ENCODE data around the gene SNAP47.

SNAP47 gene

GRCh38 chr1:227794817-227795192 is 59.6 kb downstream of the SNAP47 start:
- no peak for DNase-seq (ENCODE audit: low read depth in 1 of 2, low spot score in 1 of 2)
- TF ChIP-seq JUND (IDR thresholded peaks at IDR 0.05; ENCODE audit: low read depth) = no peak
- in situ Hi-C loops (cut with HindIII; ENCODE audit: low pct_unique_long_range_greater_than_20kb, low sequenced_read_pairs) = no loop called here

- no peak for TF ChIP-seq JUND (IDR thresholded peaks at IDR 0.05; ENCODE audit: low read depth)
- no peak for DNase-seq (ENCODE audit: low read depth in 1 of 2, low spot score in 1 of 2)
- in situ Hi-C loops (cut with HindIII; ENCODE audit: low pct_unique_long_range_greater_than_20kb, low sequenced_read_pairs) = no loop called here
These were observed 60.5 kb downstream of the SNAP47 start for GRCh38 chr1:227795732-227796131.

GRCh38 chr1:227796359-227796915 is 61.2 kb downstream of the SNAP47 start:
- in situ Hi-C loops (cut with HindIII; ENCODE audit: low pct_unique_long_range_greater_than_20kb, low sequenced_read_pairs) = no loop called here
- no peak for DNase-seq (ENCODE audit: low read depth in 1 of 2, low spot score in 1 of 2)
- TF ChIP-seq JUND (IDR thresholded peaks at IDR 0.05; ENCODE audit: low read depth) = no peak

GRCh38 chr1:227797144-227797543 is 61.9 kb downstream of the SNAP47 start:
- no peak for DNase-seq (ENCODE audit: low read depth in 1 of 2, low spot score in 1 of 2)
- TF ChIP-seq JUND (IDR thresholded peaks at IDR 0.05; ENCODE audit: low read depth) = no peak
- in situ Hi-C loops (cut with HindIII; ENCODE audit: low pct_unique_long_range_greater_than_20kb, low sequenced_read_pairs) = no loop called here

GRCh38 chr1:227797625-227798024 is 62.4 kb downstream of the SNAP47 start:
- DNase-seq (ENCODE audit: low read depth in 1 of 2, low spot score in 1 of 2) = no peak
- in situ Hi-C loops (cut with HindIII; ENCODE audit: low pct_unique_long_range_greater_than_20kb, low sequenced_read_pairs) = no loop called here
- no peak for TF ChIP-seq JUND (IDR thresholded peaks at IDR 0.05; ENCODE audit: low read depth)

DNA sequence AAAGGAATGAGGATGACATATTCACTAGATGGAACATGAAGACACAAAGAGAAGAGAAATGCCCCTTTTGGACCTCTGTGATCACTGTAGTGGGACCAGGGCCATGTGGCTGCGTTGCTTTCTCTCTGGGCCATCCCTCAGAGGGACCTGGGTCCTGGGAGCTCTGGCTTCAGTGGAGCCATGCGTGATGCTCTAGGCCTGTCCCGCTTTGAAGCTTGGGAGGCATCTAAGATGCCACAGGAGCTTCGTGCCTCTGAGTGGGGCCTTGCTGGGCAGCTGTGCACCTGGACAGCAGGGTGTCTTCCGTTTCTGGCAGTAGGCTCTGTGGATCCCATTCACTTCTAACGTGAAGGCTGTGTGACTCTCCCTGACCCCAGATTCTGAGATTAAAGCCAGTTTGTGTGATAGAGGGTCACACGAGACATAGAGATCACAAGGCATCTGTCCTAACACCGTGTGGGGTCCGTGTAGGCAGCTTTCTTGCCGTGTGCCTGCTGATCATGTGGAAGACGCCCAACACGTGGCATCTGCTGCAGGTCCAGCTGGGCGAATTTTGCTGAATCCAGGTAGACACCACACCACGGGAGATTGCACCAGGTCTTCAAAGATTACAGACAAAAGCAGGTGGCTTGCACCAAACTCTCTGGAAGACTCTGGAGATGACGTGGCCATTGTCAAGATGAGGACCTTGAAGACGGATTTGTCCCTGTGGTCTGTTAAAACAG is 63.0 kb downstream of the SNAP47 start:
- no peak for DNase-seq (ENCODE audit: low read depth in 1 of 2, low spot score in 1 of 2)
- in situ Hi-C loops (cut with HindIII; ENCODE audit: low pct_unique_long_range_greater_than_20kb, low sequenced_read_pairs) = no loop called here
- no peak for TF ChIP-seq JUND (IDR thresholded peaks at IDR 0.05; ENCODE audit: low read depth)

GRCh38 chr1:227799756-227800155 is 64.5 kb downstream of the SNAP47 start:
- TF ChIP-seq JUND (IDR thresholded peaks at IDR 0.05; ENCODE audit: low read depth) = no peak
- DNase-seq (ENCODE audit: low read depth in 1 of 2, low spot score in 1 of 2) = no peak
- in situ Hi-C loops (cut with HindIII; ENCODE audit: low pct_unique_long_range_greater_than_20kb, low sequenced_read_pairs) = no loop called here

DNA sequence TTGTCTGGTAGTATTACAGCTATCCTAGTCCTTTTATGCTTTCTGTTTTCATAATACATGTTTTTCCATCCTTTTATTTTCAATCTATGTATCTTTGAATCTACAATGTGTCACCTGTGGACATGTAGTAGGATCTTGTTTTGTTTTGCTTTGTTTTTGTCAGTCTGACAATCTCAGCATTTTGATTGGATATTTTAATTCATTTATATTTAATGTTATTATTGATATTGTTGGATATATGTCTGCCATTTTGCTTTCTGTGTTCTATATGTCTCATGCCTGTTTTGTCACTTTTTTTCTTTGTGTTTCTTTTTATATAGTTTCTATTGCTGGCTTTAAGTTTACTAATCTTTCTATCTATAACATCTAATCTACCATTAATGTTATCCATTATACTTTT is 68.7 kb downstream of the SNAP47 start:
- TF ChIP-seq JUND (IDR thresholded peaks at IDR 0.05; ENCODE audit: low read depth) = no peak
- DNase-seq (ENCODE audit: low read depth in 1 of 2, low spot score in 1 of 2) = no peak
- in situ Hi-C loops (cut with HindIII; ENCODE audit: low pct_unique_long_range_greater_than_20kb, low sequenced_read_pairs) = no loop called here

GRCh38 chr1:227805606-227806197 is 70.5 kb downstream of the SNAP47 start:
- in situ Hi-C loops (cut with HindIII; ENCODE audit: low pct_unique_long_range_greater_than_20kb, low sequenced_read_pairs) = no loop called here
- no peak for TF ChIP-seq JUND (IDR thresholded peaks at IDR 0.05; ENCODE audit: low read depth)
- no peak for DNase-seq (ENCODE audit: low read depth in 1 of 2, low spot score in 1 of 2)

DNA sequence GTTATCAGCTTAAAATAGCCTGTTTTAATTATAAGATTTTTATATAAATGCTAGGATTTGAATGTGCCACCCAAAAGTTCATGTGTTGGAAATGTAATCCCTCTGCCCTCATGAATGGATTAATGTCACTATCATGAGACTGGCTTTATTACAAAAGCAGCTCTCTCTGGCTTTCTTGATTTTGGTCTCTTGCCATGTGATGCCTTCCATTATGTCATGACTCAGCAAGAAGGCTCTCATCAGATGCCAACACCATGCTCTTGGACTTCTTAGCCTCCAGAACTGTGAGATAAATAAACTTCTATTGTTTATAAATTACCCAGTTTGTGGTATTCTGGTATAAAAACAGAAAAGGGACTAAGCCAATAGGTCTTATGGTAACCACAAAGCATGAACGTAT is 73.3 kb downstream of the SNAP47 start:
- no peak for DNase-seq (ENCODE audit: low read depth in 1 of 2, low spot score in 1 of 2)
- in situ Hi-C loops (cut with HindIII; ENCODE audit: low pct_unique_long_range_greater_than_20kb, low sequenced_read_pairs) = no loop called here
- TF ChIP-seq JUND (IDR thresholded peaks at IDR 0.05; ENCODE audit: low read depth) = no peak

DNA sequence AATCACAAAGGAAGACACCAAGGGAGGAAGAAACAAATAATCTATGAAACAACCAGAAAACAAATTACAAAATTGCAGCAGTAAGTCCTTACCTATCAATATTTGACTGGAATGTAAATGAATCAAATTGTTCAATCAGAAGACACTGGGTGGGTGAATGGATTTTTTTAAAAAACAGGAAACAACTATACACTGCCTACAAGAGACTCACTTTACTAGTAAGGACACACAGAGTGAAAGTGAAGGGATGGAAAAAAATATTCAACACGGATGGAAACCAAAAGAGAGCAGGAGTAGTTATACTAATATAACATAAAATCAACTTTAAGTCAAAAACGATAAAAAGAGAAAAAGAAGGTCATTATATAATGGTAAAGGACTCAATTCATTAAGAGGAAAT is 73.8 kb downstream of the SNAP47 start:
- no peak for TF ChIP-seq JUND (IDR thresholded peaks at IDR 0.05; ENCODE audit: low read depth)
- no peak for DNase-seq (ENCODE audit: low read depth in 1 of 2, low spot score in 1 of 2)
- in situ Hi-C loops (cut with HindIII; ENCODE audit: low pct_unique_long_range_greater_than_20kb, low sequenced_read_pairs) = no loop called here

DNA sequence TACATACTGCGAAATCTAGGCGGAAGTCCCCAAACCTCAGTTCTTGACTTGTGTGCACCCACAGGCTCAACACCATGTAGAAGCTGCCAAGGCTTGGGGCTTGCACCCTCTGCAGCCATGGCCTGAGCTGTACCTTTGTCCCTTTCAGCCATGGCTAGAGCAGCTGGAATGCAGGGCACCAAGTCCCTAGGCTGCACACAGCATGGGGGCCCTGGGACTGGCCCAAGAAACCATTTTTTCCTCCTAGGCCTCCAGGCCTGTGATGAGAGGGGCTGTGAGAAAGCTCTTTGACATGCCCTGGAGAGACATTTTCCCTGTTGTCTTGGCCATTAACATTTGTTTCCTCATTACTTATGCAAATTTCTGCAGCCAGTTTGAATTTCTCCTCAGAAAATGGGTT is 78.7 kb downstream of the SNAP47 start:
- TF ChIP-seq JUND (IDR thresholded peaks at IDR 0.05; ENCODE audit: low read depth) = no peak

More for the DNA sequence above, 78.7 kb downstream of the SNAP47 start:
- in situ Hi-C loops (cut with HindIII; ENCODE audit: low pct_unique_long_range_greater_than_20kb, low sequenced_read_pairs) = no loop called here
- no peak for DNase-seq (ENCODE audit: low read depth in 1 of 2, low spot score in 1 of 2)

Measured in T47D (cell line).